ACC112 (cell line): ENCODE results near the gene ZNF831.

Source experiments
- H2AFZ ChIP-seq: fragments of 200-600 bp; sonication (generic); one replicate; pipeline ENCODE4 v1.6.0; 2017; ENCODE audit warnings: antibody characterized with exemption, low read length; ENCODE audit not compliant: unreplicated experiment
- H3K27ac ChIP-seq: fragments of 200-600 bp; sonication (generic); 2 replicates; pipeline ENCODE4 v1.5.1; 2014; ENCODE audit warnings: low read depth, mild to moderate bottlenecking, antibody characterized with exemption, low read length, moderate library complexity
- H3K27me3 ChIP-seq: fragments of 200-600 bp; sonication (generic); 2 replicates; pipeline ENCODE4 v1.6.1; 2014; ENCODE audit warnings: mild to moderate bottlenecking, antibody characterized with exemption, low read length, moderate library complexity, mixed read lengths; ENCODE audit not compliant: insufficient read depth
- H3K36me3 ChIP-seq: fragments of 200-600 bp; sonication (generic); 2 replicates; pipeline ENCODE4 v1.6.1; 2016; ENCODE audit warnings: mild to moderate bottlenecking, antibody characterized with exemption, low read length, moderate library complexity, mixed read lengths; ENCODE audit not compliant: insufficient read depth
- H3K4me1 ChIP-seq: fragments of 200-600 bp; sonication (generic); one replicate; pipeline ENCODE4 v1.6.1; 2016; ENCODE audit warnings: low read length, mixed read lengths; ENCODE audit not compliant: insufficient read depth, unreplicated experiment, control insufficient read depth
- H3K4me3 ChIP-seq: fragments of 200-600 bp; sonication (generic); 2 replicates; pipeline ENCODE4 v1.5.1; 2014; ENCODE audit warnings: mild to moderate bottlenecking, low read depth, low read length
- H3K79me2 ChIP-seq: fragments of 200-600 bp; sonication (generic); one replicate; pipeline ENCODE4 v1.6.0; 2016; ENCODE audit warnings: low read length; ENCODE audit not compliant: control insufficient read depth, unreplicated experiment, insufficient read depth

ZNF831 gene

DNA sequence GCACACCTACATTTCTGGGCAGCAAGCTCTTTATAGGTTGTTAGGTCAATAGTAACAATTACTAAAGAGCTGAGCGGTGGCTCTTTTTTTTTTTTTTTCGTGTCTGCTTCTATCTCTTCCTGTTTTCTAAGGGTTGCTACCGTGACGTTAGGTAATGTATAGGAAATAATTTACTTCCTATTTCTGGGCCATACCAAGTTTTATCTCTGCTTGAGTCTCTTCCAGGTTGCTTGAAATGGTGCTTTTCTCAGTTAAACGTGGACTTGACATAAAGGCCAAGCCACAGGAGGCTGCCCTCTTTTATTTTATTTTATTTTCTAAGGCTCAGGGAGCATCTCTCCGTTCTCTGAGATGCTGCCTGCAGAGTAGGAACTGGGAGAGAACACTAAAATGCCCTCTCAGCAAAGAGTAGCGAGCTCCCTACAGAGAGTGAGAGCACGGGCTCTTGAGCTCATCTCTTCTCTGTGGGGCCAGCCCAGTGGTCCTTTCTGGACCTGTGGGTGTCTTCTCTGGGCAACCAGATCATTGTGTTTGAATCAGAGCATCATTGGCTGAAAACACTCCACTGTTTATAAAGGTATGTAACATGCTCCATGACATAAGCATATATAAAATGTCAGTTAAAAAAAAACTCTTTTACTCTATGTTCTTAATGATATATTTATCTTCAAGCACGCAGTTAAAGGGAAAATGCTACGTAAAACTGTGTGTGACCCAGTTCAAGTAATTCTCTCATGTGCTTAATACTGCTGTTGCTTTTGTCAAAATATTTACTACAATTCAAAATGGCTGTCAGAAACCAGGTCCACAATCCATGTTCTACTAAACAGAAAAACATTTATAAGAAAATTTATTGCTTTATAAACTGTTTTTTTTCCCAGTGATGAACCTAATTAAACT lies at the start of gene ZNF831:
ZNF831 (plus strand) TSS at position 191 of the 900 bp plus-strand sequence. CDS start 27,199 bp downstream, outside the sequence.
- H3K36me3 ChIP-seq = no peaks in the 10 kb centered on the region
- no peaks in the 10 kb centered on the region for H3K4me1 ChIP-seq

DNA sequence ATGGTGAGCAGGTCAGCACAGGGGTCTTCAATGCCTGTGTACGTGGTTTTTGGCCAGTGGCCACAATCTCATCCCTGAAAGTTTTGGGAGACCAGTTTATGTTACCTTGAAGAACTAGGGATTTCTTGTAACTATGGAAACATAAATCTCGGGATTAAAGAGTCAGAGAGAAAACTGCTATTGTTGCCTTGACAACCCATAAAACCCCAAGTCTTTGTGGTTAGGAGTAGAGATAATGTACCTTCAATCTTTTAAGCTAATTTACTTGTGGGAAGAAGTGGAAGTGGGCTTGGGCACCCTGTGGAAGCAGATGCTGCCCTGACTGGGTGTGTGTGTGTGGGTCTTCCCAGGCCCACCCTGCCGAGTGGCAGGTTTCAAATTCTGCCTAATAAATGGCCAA lies 46.1 kb upstream of the ZNF831 start:
- H3K4me3 ChIP-seq = no peak overlapping the region
- no peak overlapping the region for H3K27ac ChIP-seq
- peaks cover 8% of the 10 kb centered on the region for H3K27me3 ChIP-seq
- H3K4me1 ChIP-seq = no peaks in the 10 kb centered on the region
- H3K36me3 ChIP-seq = no peaks in the 10 kb centered on the region
- no peaks in the 10 kb centered on the region for H3K79me2 ChIP-seq
- H2AFZ ChIP-seq = no peak overlapping the region

More for the DNA sequence above, at the start of gene ZNF831:
- Histone ChIP-seq H3K27me3 (peaks cover 3% of the 10 kb centered on the region; the same call in 1 of the 2 replicates), H3K79me2 (no peaks in the 10 kb centered on the region), H3K4me3 (no peak within 1 kb of the TSS), H2AFZ (no peak within 1 kb of the TSS), H3K27ac (no peak within 1 kb of the TSS)

DNA sequence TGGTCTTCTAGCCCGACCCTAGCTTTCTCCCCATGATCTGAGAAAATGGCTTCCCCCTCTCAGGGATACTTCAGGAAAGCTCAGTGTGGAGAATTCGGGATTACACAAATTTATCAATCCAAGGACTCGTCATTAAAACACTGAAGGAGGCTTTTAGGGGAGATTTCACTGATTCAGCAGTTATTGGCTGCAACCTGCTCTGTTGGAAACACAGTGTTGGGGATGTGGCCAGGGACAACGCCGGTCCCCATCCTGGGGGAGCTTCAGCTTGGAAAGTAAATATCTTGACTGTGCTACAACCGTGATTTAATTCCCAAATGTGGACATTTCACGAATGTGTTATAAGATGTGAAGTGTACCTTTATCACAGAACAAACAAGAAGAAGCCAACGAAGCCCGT lies 44.8 kb upstream of the ZNF831 start:
- H3K27ac ChIP-seq = no peak overlapping the region
- no peaks in the 10 kb centered on the region for H3K36me3 ChIP-seq
- H3K79me2 ChIP-seq = no peaks in the 10 kb centered on the region
- peaks cover 6% of the 10 kb centered on the region for H3K27me3 ChIP-seq
- H2AFZ ChIP-seq = no peak overlapping the region
- H3K4me3 ChIP-seq = no peak overlapping the region
- no peaks in the 10 kb centered on the region for H3K4me1 ChIP-seq

DNA sequence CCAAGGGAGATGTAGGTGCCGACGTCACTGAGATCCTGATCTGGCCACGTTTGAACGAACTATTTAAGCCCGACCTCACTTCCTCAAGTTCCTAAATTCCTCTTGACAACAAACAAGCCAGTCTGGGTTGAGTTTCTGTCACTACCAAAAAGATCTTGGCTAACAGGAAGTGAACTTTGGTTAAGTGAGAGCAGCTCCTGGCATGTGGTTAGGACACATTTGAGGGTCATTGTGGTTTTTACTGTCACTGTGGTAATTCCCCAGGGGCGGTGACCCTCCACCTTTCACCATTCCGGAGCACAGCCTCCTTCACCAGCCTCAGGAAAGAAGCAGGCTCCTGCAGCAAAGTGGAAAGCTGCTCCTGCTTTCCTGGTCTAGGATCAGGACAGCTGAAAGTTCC lies 43.1 kb upstream of the ZNF831 start:
- no peak overlapping the region for H3K4me3 ChIP-seq
- H3K4me1 ChIP-seq = no peaks in the 10 kb centered on the region
- H3K36me3 ChIP-seq = no peaks in the 10 kb centered on the region
- no peak overlapping the region for H3K27ac ChIP-seq
- H3K79me2 ChIP-seq = no peaks in the 10 kb centered on the region
- peaks cover 6% of the 10 kb centered on the region for H3K27me3 ChIP-seq
- H2AFZ ChIP-seq = no peak overlapping the region

DNA sequence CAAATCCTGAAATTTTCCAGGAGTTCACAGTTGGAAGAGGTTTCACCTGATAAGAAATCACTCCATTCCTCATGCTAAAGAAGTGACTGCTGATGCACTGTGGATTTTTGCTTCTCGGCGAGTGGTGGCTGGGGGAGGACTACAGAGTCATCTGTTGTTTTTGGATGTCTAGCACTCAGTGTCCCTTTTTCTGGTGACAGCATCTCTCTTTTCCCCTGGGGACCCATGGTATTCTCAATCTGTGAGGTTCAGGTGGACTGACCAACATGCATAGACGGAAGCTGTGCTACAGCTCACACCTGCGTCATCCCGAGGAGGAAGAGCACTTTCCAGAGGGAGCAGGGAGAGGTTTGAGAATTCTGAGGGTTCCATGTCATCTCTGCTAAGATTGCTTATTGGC lies 42.7 kb upstream of the ZNF831 start:
- Histone ChIP-seq H2AFZ (no peak overlapping the region), H3K4me3 (no peak overlapping the region), H3K27ac (no peak overlapping the region), H3K79me2 (no peaks in the 10 kb centered on the region), H3K4me1 (no peaks in the 10 kb centered on the region), H3K27me3 (peaks cover 6% of the 10 kb centered on the region), H3K36me3 (no peaks in the 10 kb centered on the region)

DNA sequence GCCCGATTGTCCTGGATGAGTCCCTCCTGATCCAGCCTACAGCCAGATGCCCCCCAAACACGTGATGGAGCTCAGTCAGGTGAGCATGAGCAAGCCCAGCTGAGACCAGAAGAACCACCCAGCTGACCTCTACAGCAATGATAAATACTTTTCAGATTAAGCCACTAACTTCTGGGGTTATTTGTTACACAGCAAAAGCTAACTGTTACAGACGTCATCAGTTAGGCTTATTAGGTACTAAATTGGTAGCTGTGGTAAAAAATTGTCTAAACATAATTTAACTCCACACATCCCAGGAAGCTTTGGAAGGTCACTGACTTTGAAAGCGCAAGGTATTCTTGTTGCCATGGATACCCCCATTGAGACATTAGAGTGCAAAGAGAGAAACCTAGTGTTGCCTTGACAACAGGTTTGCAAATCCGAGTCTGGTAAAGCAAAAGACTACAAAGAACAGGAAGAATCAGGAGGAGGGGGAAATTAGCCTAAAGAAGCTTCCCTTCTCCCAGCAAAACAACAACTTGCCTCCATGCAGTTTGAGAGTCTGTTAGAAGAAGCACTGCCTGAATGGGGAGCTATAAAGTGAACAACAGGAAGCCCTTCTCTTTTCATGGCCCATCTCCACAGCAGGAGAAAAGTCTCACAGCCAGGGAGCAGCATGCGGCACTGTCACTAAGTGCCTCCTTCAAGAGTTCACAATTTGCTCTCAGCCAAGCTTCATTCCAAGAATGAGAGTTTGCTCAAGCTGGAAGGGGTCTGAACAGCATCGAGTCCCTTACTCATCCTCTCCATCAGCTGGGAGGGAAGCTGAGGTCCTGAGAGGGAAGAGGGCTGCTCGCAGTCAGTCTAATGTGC lies 41.7 kb upstream of the ZNF831 start:
- no peaks in the 10 kb centered on the region for H3K36me3 ChIP-seq
- no peaks in the 10 kb centered on the region for H3K79me2 ChIP-seq
- no peaks in the 10 kb centered on the region for H3K4me1 ChIP-seq
- H2AFZ ChIP-seq = no peak overlapping the region
- H3K27me3 ChIP-seq = peaks cover 6% of the 10 kb centered on the region
- no peak overlapping the region for H3K4me3 ChIP-seq
- H3K27ac ChIP-seq = no peak overlapping the region

DNA sequence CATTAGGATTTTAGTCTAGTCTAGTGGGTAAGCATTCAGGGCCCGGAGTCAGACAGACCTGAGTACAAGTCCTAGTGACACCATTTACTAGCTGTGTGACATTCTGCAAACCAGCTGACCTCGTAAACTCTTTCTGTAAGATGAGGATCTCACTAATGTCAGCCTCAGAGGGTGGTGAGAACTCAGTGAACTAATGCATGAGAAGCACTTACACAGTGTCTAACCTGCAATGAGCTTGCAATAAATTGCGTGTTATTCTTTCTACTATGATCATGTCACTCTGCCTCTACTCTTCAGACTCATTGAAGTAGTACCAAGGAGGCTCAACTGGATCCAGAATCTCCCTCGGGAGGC lies 41.1 kb upstream of the ZNF831 start:
- no peak overlapping the region for H2AFZ ChIP-seq
- no peaks in the 10 kb centered on the region for H3K4me1 ChIP-seq
- no peak overlapping the region for H3K27ac ChIP-seq
- H3K79me2 ChIP-seq = no peaks in the 10 kb centered on the region
- no peak overlapping the region for H3K4me3 ChIP-seq
- H3K27me3 ChIP-seq = peaks cover 6% of the 10 kb centered on the region
- no peaks in the 10 kb centered on the region for H3K36me3 ChIP-seq

DNA sequence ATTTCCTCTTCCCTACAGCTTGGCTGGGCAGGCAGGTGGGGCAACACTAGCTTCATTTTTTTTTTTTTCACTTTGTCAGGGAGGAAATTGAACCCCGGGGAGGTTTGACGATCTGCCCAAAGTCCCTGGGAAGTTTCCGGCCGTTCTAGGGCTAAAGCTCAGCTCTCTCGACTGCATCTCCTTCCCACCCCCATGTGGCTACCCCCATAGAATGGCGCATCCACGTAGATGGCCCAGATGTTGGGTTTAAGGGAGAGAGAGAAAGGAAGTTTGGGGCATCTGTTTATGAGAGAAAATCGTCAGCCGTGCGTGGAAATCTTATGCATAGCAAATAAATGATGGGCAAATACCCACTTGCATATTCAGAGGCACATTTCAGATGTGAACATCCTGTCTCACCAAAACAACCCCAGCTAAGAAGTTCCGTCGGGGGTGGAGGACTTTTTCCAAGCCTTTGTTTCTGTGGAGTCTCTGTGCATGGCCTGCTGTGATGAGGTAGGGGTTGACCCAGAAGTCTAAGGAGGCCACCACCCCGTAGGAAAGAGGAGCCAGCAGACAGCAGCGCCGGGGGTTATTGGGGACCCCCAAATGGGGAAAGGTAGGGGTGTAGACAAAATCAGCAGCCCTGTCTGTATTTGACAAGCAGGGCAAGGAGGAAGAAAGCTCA lies 40.5 kb upstream of the ZNF831 start:
- Histone ChIP-seq H2AFZ (no peak overlapping the region), H3K4me3 (no peak overlapping the region), H3K27me3 (peaks cover 6% of the 10 kb centered on the region), H3K79me2 (no peaks in the 10 kb centered on the region), H3K4me1 (no peaks in the 10 kb centered on the region), H3K27ac (no peak overlapping the region), H3K36me3 (no peaks in the 10 kb centered on the region)

DNA sequence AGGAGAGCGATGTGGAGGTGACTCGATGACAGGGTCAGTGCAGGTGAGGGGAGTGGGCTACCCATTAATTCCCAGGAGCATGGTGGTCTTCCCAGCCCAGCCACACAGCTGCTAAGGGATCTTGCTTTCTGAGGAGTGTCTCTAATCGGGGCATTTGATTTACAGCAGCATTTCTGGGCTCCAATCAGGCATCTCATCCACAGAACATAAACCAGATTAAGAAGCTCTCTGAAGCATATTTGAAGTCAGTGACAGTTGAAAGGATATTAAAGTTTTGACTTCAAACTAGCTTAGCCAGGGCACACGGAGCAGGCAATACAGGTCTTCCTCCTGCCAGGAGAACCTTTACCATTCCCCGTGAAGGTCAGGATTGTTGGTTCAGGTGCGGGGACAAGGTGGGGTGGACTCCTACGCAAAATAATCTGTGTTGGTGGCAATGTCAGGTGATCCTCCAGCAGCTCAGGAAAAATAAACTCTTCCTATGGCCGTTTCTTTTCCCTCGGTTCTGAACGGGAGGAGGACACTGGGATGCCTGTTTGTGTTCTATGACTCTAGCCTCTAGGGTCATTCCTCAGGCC lies 39.9 kb upstream of the ZNF831 start:
- Histone ChIP-seq H3K36me3 (no peaks in the 10 kb centered on the region), H3K27me3 (peaks cover 6% of the 10 kb centered on the region), H3K4me3 (no peak overlapping the region)

DNA sequence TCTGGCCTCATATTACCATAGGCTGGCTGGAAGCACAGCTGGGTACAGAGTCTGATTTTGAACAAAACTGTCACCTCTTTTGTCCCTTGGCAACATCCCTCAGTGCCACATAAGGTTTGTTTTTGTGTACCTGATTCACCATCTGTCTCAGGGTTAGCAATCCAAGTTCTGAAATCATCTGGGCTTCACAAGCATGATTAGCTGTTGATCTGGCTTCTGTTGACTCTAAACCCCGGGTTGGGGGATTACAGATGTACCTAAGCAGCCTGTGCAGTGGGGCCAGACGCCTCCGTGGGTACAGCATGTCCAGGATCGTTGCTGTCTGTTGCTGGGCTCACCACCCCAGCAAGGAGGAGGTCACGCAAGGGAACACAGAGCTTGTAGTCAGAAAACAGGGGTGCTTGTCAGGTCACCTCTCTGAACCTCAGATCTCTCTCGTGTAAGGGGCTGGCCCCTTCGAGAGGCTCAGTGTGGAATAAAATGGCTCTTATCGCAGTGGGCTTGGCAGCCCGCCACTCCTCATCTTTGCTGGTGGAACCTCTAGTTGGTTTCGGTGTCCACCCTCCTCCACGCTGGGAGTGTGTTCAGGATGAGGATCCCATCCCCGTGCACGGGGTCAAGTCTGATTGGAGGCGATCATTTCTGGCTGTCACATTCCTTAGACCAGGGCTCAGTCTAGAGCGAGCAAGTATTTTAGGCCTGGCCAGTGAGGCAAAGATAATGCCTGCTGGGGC lies 39.2 kb upstream of the ZNF831 start:
- Histone ChIP-seq H3K27ac (no peak overlapping the region), H3K36me3 (no peaks in the 10 kb centered on the region), H3K4me1 (no peaks in the 10 kb centered on the region), H2AFZ (no peak overlapping the region), H3K79me2 (no peaks in the 10 kb centered on the region), H3K4me3 (no peak overlapping the region), H3K27me3 (peaks cover 3% of the 10 kb centered on the region)

More for the DNA sequence above, 39.9 kb upstream of the ZNF831 start:
- no peaks in the 10 kb centered on the region for H3K4me1 ChIP-seq
- H2AFZ ChIP-seq = no peak overlapping the region
- H3K79me2 ChIP-seq = no peaks in the 10 kb centered on the region
- no peak overlapping the region for H3K27ac ChIP-seq
